ENCODE data around the gene ADCY3. TPM values are rescaled to one million over a fixed set of nuclear protein-coding genes. Genes with fewer than 3 reads are reported as not detected.

Gene ADCY3
- total RNA-seq, 2 experiments from 2014 or later = 28.1 to 31.4 TPM

GRCh38 chr2:24914713-24915112 lies 5.3 kb downstream of the ADCY3 start:
- Mint-ChIP-seq H3K9me3 (no peaks in the 10 kb centered on the region), H3K4me1 (ENCODE audit: low read depth) (peaks cover 27% of the 10 kb centered on the region), H3K36me3 (ENCODE audit: low read depth) (peaks cover 15% of the 10 kb centered on the region), H3K27ac (no peak overlapping the region), H3K27me3 (no peaks in the 10 kb centered on the region), H3K4me3 (peak overlapping the region; percentile 45)
- ATAC-seq (ENCODE audit: poor library complexity) = no peak
- no peak overlapping the region for H3K27ac ChIP-seq (ENCODE audit: low read depth in 1 of 2, low read length in 2 of 2)
- DNase-seq = no peak
- no peaks in the 10 kb centered on the region for H3K27me3 ChIP-seq (ENCODE audit: control insufficient read depth in 1 of 2, insufficient read depth in 2 of 2, low read length in 2 of 2)
- H3K4me1 ChIP-seq (ENCODE audit: insufficient read depth, low read length) = peaks cover 29% of the 10 kb centered on the region
- peaks cover 20% of the 10 kb centered on the region for H3K36me3 ChIP-seq (ENCODE audit: insufficient read depth, low read length)
- H3K9me3 ChIP-seq (ENCODE audit: control insufficient read depth in 1 of 2, insufficient read depth in 1 of 2, low read length in 2 of 2) = peaks cover 0 to 9% of the 10 kb centered on the region in 2 experiments
- intact Hi-C loops (cut with DNase I, micrococcal nuclease) = loop anchor here in 1 of 2 experiments (5.0 kb wide), 1 partner anchor 117 kb away; no protein-coding TSS in a partner anchor
- no peak overlapping the region for H3K4me3 ChIP-seq (ENCODE audit: low read length)
- no peak for TF ChIP-seq CTCF (IDR thresholded peaks at IDR 0.05)
- POLR2A ChIA-PET = no interaction called here
- CTCF ChIA-PET = no interaction called here

GRCh38 chr2:24913911-24914310 lies 6.1 kb downstream of the ADCY3 start:
- H3K9me3 ChIP-seq (ENCODE audit: control insufficient read depth in 1 of 2, insufficient read depth in 1 of 2, low read length in 2 of 2) = peaks cover 0 to 9% of the 10 kb centered on the region in 2 experiments
- no peak overlapping the region for H3K4me3 ChIP-seq (ENCODE audit: low read length)
- Mint-ChIP-seq H3K9me3 (no peaks in the 10 kb centered on the region), H3K27me3 (no peaks in the 10 kb centered on the region), H3K4me1 (ENCODE audit: low read depth) (peaks cover 26% of the 10 kb centered on the region), H3K27ac (no peak overlapping the region), H3K4me3 (no peak overlapping the region), H3K36me3 (ENCODE audit: low read depth) (peaks cover 13% of the 10 kb centered on the region)
- ChIA-PET CTCF (no interaction called here), POLR2A (no interaction called here)
- no peak for TF ChIP-seq CTCF (IDR thresholded peaks at IDR 0.05)
- no peaks in the 10 kb centered on the region for H3K27me3 ChIP-seq (ENCODE audit: control insufficient read depth in 1 of 2, insufficient read depth in 2 of 2, low read length in 2 of 2)
- H3K4me1 ChIP-seq (ENCODE audit: insufficient read depth, low read length) = peaks cover 23% of the 10 kb centered on the region
- ATAC-seq (ENCODE audit: poor library complexity) = no peak
- H3K27ac ChIP-seq (ENCODE audit: low read depth in 1 of 2, low read length in 2 of 2) = no peak overlapping the region
- H3K36me3 ChIP-seq (ENCODE audit: insufficient read depth, low read length) = peaks cover 23% of the 10 kb centered on the region
- no peak for DNase-seq
- intact Hi-C loops (cut with DNase I, micrococcal nuclease) = no loop called here

GRCh38 chr2:24912986-24913385 lies 7.1 kb downstream of the ADCY3 start:
- ATAC-seq (ENCODE audit: poor library complexity) (no peak), DNase-seq (no peak)
- peaks cover 0 to 9% of the 10 kb centered on the region in 2 experiments for H3K9me3 ChIP-seq (ENCODE audit: control insufficient read depth in 1 of 2, insufficient read depth in 1 of 2, low read length in 2 of 2)
- H3K27me3 ChIP-seq (ENCODE audit: control insufficient read depth in 1 of 2, insufficient read depth in 2 of 2, low read length in 2 of 2) = no peaks in the 10 kb centered on the region
- ChIA-PET CTCF (no interaction called here), POLR2A (no interaction called here)
- peaks cover 22% of the 10 kb centered on the region for H3K4me1 Mint-ChIP-seq (ENCODE audit: low read depth)
- H3K27ac ChIP-seq (ENCODE audit: low read depth in 1 of 2, low read length in 2 of 2) = no peak overlapping the region
- peaks cover 18% of the 10 kb centered on the region for H3K36me3 ChIP-seq (ENCODE audit: insufficient read depth, low read length)
- H3K36me3 Mint-ChIP-seq (ENCODE audit: low read depth) = peaks cover 13% of the 10 kb centered on the region
- peaks cover 14% of the 10 kb centered on the region for H3K4me1 ChIP-seq (ENCODE audit: insufficient read depth, low read length)
- peak overlapping the region; percentile 11 for H3K4me3 Mint-ChIP-seq
- no peak for TF ChIP-seq CTCF (IDR thresholded peaks at IDR 0.05)
- H3K27me3 Mint-ChIP-seq = no peaks in the 10 kb centered on the region
- no peaks in the 10 kb centered on the region for H3K9me3 Mint-ChIP-seq
- H3K27ac Mint-ChIP-seq = no peak overlapping the region
- no peak overlapping the region for H3K4me3 ChIP-seq (ENCODE audit: low read length)
- intact Hi-C loops (cut with DNase I, micrococcal nuclease) = no loop called here
